Thoracic aorta (tissue), 2 donors: ENCODE results near the gene LRRC8C. TPM values are rescaled to one million over a fixed set of nuclear protein-coding genes. Genes with fewer than 3 reads are reported as not detected.

Experiments used
- ATAC-seq: fragments of 150-250 bp; one replicate; pipeline ENCODE4 v1.8.0; 2017; ENCODE audit warnings: low read depth; ENCODE audit not compliant: insufficient number of reproducible peaks, low FRiP score
- DNase-seq: peaks from one replicate; pipeline ENCODE4 v3.0.0-alpha.2; 2020; ENCODE audit warnings: low spot score
- H3K27ac ChIP-seq, 2 donors: fragments of 200-600 bp; sonication (generic); 1 replicate in 1 of 2; 2 replicates in 1 of 2; pipeline ENCODE4 v1.5.1; 2016; ENCODE audit warnings: mild to moderate bottlenecking in 2 of 2, moderate library complexity in 2 of 2
- H3K27me3 ChIP-seq: fragments of 200-600 bp; sonication (generic); replicated peaks from 2 replicates; pipeline ENCODE4 v1.6.0; 2016; ENCODE audit warnings: mild to moderate bottlenecking; ENCODE audit not compliant: insufficient read depth
- H3K36me3 ChIP-seq: fragments of 200-600 bp; sonication (generic); one replicate; pipeline ENCODE4 v1.5.1; 2016
- H3K4me1 ChIP-seq, 2 donors: fragments of 200-600 bp; sonication (generic); 1 replicate in 1 of 2; 2 replicates in 1 of 2; pipeline versions ENCODE4 v1.5.1 to v1.6.0; 2016; ENCODE audit warnings: low read depth in 2 of 2, mild to moderate bottlenecking in 1 of 2; ENCODE audit not compliant: control insufficient read depth in 1 of 2
- H3K4me3 ChIP-seq: fragments of 200-600 bp; sonication (generic); 2 replicates; pipeline ENCODE4 v1.5.1; 2016; ENCODE audit warnings: mild to moderate bottlenecking
- H3K9me3 ChIP-seq: fragments of 200-600 bp; sonication (generic); 2 replicates; pipeline ENCODE4 v1.5.1; 2016
- total RNA-seq, 2 donors: library from RNA; depleted of rRNA; stranded (reverse); fragments of >200 nt; gene quantifications; one replicate each; pipeline versions ENCODE4 v1.1.0 to v1.2.3, GENCODE V29; 2016
- TF ChIP-seq, protein P1 (sequence below): fragments of 200-600 bp; sonication (generic); IDR thresholded peaks from one replicate; pipeline ENCODE4 v1.5.1; 2019; ENCODE audit warnings: antibody characterized with exemption

Gene LRRC8C
- total RNA-seq, 2 donors from 2014 or later, result 11.6 to 15.2 TPM

DNA sequence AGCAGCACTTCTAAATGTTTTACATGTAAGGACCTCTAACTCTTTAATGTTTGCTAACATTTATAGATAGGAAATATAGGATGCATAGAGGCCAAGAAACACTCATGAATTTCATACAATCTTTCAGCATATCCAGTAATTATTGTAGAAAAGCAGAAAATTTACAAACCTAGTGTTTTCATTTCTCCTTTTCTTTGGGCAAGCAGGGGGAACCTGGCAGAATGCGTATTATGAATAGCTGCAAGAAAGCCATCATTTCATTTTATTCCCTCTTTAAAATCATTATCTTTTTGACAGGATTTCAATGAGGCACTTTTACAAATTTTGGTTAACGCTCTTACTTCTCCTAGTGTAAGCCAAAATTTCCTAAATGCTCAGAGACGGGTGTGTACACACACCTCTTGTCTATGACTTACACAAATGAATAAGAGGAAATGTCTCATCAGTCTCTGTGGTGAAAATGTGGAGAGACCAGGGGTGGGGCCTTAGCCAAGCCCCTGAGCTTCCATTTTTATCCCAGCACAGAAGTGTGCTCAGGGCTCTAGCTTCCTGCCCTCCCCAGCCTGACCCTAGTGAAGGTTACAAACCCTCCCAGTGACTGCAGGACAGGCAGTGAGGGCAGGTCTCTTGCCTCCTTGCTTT, 91.6 kb downstream of the LRRC8C start:
- H3K4me3 ChIP-seq, result no peak overlapping the region
- peak overlapping the region in 1 of 2 donors; percentile 13 for H3K27ac ChIP-seq
- no peaks in the 10 kb centered on the region for H3K36me3 ChIP-seq
- peaks cover 0 to 3% of the 10 kb centered on the region in 2 donors for H3K4me1 ChIP-seq
- H3K9me3 ChIP-seq, result no peaks in the 10 kb centered on the region
- ATAC-seq, result no peak
- TF ChIP-seq, protein P1, sequence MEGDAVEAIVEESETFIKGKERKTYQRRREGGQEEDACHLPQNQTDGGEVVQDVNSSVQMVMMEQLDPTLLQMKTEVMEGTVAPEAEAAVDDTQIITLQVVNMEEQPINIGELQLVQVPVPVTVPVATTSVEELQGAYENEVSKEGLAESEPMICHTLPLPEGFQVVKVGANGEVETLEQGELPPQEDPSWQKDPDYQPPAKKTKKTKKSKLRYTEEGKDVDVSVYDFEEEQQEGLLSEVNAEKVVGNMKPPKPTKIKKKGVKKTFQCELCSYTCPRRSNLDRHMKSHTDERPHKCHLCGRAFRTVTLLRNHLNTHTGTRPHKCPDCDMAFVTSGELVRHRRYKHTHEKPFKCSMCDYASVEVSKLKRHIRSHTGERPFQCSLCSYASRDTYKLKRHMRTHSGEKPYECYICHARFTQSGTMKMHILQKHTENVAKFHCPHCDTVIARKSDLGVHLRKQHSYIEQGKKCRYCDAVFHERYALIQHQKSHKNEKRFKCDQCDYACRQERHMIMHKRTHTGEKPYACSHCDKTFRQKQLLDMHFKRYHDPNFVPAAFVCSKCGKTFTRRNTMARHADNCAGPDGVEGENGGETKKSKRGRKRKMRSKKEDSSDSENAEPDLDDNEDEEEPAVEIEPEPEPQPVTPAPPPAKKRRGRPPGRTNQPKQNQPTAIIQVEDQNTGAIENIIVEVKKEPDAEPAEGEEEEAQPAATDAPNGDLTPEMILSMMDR, result no peak
- DNase-seq, result no peak
- H3K27me3 ChIP-seq, result no peaks in the 10 kb centered on the region

DNA sequence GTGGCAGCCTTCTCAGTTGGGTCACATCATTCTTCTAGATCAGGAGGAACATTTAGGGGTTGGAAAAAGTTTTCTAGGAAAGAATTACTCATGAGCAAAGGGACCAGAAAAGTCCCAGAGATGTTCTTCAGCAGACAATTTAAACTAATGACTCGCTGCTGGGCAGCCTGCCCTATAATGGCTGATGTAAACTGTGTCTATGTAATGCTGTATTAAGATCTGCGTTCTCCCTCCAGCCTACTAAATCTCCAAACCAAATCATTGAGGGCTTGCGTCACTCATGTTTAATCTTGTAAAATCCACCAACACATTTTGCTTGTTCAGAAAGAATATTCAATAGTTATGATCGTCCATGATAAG, 92.1 kb downstream of the LRRC8C start:
- Histone ChIP-seq H3K4me1 (peaks cover 0 to 3% of the 10 kb centered on the region in 2 donors), H3K4me3 (no peak overlapping the region), H3K27me3 (no peaks in the 10 kb centered on the region), H3K9me3 (no peaks in the 10 kb centered on the region), H3K27ac (peak overlapping the region in 1 of 2 donors; percentile 13), H3K36me3 (no peaks in the 10 kb centered on the region)
- DNase-seq (no peak), ATAC-seq (no peak)
- TF ChIP-seq, protein P1, result no peak

DNA sequence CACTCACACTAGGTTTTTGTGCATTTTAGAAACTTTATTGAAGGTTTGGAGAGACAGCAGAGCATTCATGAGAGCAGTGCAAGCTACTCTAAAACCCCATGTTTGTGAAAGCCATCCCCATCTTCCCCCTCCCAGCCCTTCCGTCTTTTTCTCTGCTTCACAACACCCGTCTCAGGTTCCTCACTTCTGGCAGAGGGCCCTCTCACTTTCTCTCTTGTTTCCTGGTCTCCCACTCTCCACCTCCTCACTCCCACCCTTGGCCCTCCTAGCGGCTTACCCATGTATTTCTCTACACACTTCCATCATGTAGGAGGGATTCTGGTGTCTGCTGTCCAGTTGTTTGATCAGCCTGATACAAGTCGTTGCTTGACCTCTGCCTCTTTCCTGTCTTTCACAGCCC, 92.7 kb downstream of the LRRC8C start:
- Histone ChIP-seq H3K4me3 (no peak overlapping the region), H3K4me1 (no peaks in the 10 kb centered on the region), H3K36me3 (no peaks in the 10 kb centered on the region), H3K9me3 (no peaks in the 10 kb centered on the region), H3K27ac (no peak overlapping the region), H3K27me3 (no peaks in the 10 kb centered on the region)
- DNase-seq, result no peak
- TF ChIP-seq, protein P1, result no peak
- no peak for ATAC-seq

DNA sequence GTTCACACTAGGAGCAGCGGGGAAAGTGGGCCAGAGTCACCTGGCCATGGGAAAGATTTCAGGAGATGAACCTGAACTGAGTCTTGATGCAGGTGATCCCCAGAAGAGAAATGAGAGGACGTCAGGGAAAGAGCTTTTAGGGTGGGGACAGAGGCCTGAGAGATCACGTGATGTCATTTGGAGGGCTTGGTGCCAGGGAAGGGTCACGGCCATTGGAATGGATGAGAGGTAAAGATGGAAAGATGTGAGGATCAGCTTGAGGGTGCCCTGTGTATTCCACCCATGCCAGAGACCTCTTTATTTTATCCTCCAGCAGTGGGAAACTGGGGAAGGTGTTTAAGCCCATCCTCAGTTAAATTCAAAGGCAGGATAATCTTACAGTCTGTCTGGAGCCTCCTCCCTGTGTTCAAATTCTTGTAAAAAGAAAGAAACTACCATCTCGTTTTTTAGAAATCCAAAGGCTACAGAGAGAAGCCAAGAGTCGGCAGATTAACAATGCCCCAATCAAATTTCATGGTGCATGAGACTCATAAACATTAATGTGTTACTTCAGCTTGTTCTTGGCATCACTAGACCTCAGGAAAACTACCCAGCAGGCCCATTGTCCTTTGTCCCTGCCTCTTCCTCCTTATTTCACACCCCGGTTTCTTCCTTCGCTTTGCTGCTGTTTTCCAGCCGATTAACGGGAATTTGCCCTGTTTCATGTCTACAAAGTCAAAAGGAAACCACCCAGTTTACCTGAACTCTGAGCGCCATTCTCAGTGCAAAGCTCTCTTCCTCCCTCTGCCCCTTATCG, 94.8 kb downstream of the LRRC8C start:
- Histone ChIP-seq H3K4me3 (no peak overlapping the region), H3K4me1 (no peaks in the 10 kb centered on the region), H3K27ac (no peak overlapping the region), H3K27me3 (no peaks in the 10 kb centered on the region), H3K36me3 (no peaks in the 10 kb centered on the region), H3K9me3 (no peaks in the 10 kb centered on the region)
- DNase-seq (no peak), ATAC-seq (no peak)
- TF ChIP-seq, protein P1, result no peak

DNA sequence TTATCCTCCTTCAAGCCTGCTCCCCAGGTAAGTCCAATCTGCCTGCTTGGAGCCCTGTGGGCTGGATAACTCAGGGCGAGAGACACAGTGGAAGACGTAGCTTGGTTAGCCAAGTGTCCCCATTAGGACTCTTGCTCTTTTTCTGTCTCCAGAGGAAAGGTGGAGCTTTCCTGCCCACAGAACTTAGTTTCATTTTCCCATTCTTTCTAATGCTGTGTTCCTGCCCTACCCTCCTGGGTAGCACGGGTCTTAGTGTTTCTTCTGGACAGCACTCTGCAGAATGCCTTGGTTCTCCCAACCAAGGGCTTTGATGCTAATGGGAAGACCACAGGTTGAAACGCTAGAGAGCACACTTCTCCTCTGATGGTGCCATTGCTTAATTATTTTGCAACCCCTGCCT, 95.5 kb downstream of the LRRC8C start:
- H3K9me3 ChIP-seq, result no peaks in the 10 kb centered on the region
- ATAC-seq (no peak), DNase-seq (no peak)
- H3K4me3 ChIP-seq, result no peak overlapping the region
- H3K36me3 ChIP-seq, result no peaks in the 10 kb centered on the region
- TF ChIP-seq, protein P1, result no peak
- no peaks in the 10 kb centered on the region for H3K4me1 ChIP-seq
- no peaks in the 10 kb centered on the region for H3K27me3 ChIP-seq
- no peak overlapping the region for H3K27ac ChIP-seq
